OCI-LY1 (cell line): ENCODE measurements around the gene KBTBD2.

Source experiments
- H2AFZ ChIP-seq: fragments of 200-600 bp; sonication (generic), shearing (Covaris generic); 2 replicates; pipeline ENCODE4 v1.6.0; 2014; ENCODE audit warnings: antibody characterized with exemption, mild to moderate bottlenecking, low read length
- H3F3A ChIP-seq: fragments of 200-600 bp; sonication (generic), shearing (Covaris generic); 2 replicates; pipeline ENCODE4 v1.6.0; 2014; ENCODE audit warnings: mild to moderate bottlenecking, antibody characterized with exemption, low read length, moderate library complexity; ENCODE audit not compliant: insufficient read depth
- H3K27ac ChIP-seq: fragments of 200-600 bp; sonication (generic); 2 replicates; pipeline ENCODE4 v1.5.1; 2014; ENCODE audit warnings: low read length, mixed run types, mild to moderate bottlenecking, low read depth; ENCODE audit not compliant: poor library complexity, severe bottlenecking
- H3K27me3 ChIP-seq: fragments of 200-600 bp; sonication (generic); 2 replicates; pipeline ENCODE4 v1.6.0; 2014; ENCODE audit warnings: antibody characterized with exemption, mild to moderate bottlenecking, low read length, moderate library complexity; ENCODE audit not compliant: insufficient read depth
- H3K36me3 ChIP-seq: fragments of 200-600 bp; sonication (generic); 2 replicates; pipeline ENCODE4 v1.6.1; 2014; ENCODE audit warnings: mild to moderate bottlenecking, antibody characterized with exemption, low read length, moderate library complexity, mixed read lengths; ENCODE audit not compliant: insufficient read depth
- H3K4me1 ChIP-seq: fragments of 200-600 bp; sonication (generic); 2 replicates; pipeline ENCODE4 v1.5.1; 2014; ENCODE audit warnings: mild to moderate bottlenecking, low read length, moderate library complexity; ENCODE audit not compliant: insufficient read depth, severe bottlenecking
- H3K4me2 ChIP-seq: fragments of 200-600 bp; sonication (generic), shearing (Covaris generic); 2 replicates; pipeline ENCODE4 v1.6.1; 2014; ENCODE audit warnings: low read length
- H3K4me3 ChIP-seq: fragments of 200-600 bp; sonication (generic); 2 replicates; pipeline ENCODE4 v1.5.1; 2014; ENCODE audit warnings: low read length, low read depth, mild to moderate bottlenecking, mixed read lengths; ENCODE audit not compliant: poor library complexity, severe bottlenecking
- H3K79me2 ChIP-seq: fragments of 200-600 bp; shearing (Covaris generic); 2 replicates; pipeline ENCODE4 v1.6.1; 2016; ENCODE audit warnings: mixed run types, low read length, mixed read lengths; ENCODE audit not compliant: insufficient read depth
- H3K9ac ChIP-seq: fragments of 200-600 bp; sonication (generic), shearing (Covaris generic); 2 replicates; pipeline ENCODE4 v1.6.1; 2014; ENCODE audit warnings: mild to moderate bottlenecking, low read length, mixed read lengths
- H3K9me2 ChIP-seq: fragments of 200-600 bp; sonication (generic), shearing (Covaris generic); 2 replicates; pipeline ENCODE4 v1.6.1; 2014; ENCODE audit warnings: low read depth, mild to moderate bottlenecking, low read length, mixed read lengths
- H3K9me3 ChIP-seq: fragments of 200-600 bp; shearing (Covaris generic); 2 replicates; pipeline ENCODE4 v1.6.1; 2014; ENCODE audit warnings: low read length, mixed read lengths
- H4K20me1 ChIP-seq: fragments of 200-600 bp; sonication (generic), shearing (Covaris generic); 2 replicates; pipeline ENCODE4 v1.6.0; 2016; ENCODE audit warnings: mild to moderate bottlenecking, low read length; ENCODE audit not compliant: insufficient read depth
- CTCF ChIP-seq: fragments of 200-600 bp; sonication (generic), shearing (Covaris generic); IDR thresholded peaks from 2 replicates; pipeline ENCODE4 v1.5.1; 2017; ENCODE audit warnings: mild to moderate bottlenecking, antibody characterized with exemption, low read length, moderate library complexity, mixed read lengths
- EZH2 ChIP-seq: fragments of 200-600 bp; sonication (generic), shearing (Covaris generic); IDR thresholded peaks from 2 replicates; pipeline ENCODE4 v1.8.0; 2017; ENCODE audit warnings: borderline replicate concordance, mixed run types, mild to moderate bottlenecking, antibody characterized with exemption, low read length, moderate library complexity, mixed read lengths

KBTBD2 gene

GRCh38 chr7:32910195-32910594 is 18.6 kb upstream of the KBTBD2 start:
- Histone ChIP-seq H3K9me3 (no peaks in the 10 kb centered on the region), H3K36me3 (no peaks in the 10 kb centered on the region), H3K4me1 (no peaks in the 10 kb centered on the region), H2AFZ (no peak overlapping the region), H3K4me2 (no peak overlapping the region), H3K9ac (no peak overlapping the region), H3K4me3 (no peak overlapping the region), H3F3A (no peaks in the 10 kb centered on the region), H4K20me1 (no peaks in the 10 kb centered on the region), H3K27me3 (0 out of 2 replicates have a peak, but pooled peaks cover 4% of the 10 kb centered on the region), H3K79me2 (no peaks in the 10 kb centered on the region), H3K27ac (no peak overlapping the region), H3K9me2 (no peaks in the 10 kb centered on the region)
- TF ChIP-seq EZH2 (no peak), CTCF (no peak)

DNA sequence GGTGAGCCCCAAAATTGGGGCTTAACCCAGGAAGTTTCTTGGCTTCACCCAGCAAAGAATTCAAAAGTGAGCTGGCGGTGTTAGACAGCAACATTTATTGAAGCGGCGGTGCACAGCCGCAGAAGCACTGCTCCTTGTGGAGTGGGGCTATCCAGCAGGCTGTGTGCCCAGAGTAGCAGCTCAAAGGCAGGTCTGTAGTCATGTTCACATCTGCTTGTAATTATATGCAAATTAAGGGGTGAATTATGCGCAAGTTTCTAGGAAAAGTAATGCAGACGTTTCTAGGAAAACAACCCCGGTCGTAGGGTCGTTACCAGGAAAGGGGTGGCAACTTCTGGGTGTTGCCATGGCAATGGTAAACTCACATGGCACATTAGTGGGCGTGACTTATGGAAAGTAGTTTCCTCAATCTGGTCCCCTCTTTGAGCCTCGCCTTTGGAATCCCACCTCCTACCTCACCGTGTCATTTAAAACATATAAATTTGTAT is 13.7 kb upstream of the KBTBD2 start:
- no peak overlapping the region for H2AFZ ChIP-seq

DNA sequence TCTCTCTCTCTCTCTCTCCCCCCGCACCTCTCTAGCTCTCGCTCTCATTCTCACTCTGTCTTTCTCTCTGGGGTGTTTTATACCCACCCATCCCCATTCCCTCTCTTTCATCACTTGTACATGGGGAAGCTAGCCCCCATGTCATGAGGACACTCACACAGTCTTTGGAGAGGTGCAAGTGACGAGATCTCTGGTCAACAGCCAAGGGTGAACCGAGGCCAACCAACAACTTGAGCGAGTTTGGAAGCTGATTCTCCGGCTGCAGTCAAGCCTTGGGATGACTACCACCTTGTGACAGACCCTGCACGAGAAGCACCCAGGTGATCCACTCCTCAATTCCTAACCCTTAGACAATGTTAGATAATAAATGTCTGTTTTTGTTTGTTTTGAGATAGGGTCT is 10.1 kb upstream of the KBTBD2 start:
- H3K4me1 ChIP-seq: no peaks in the 10 kb centered on the region
- no peaks in the 10 kb centered on the region for H3K9me3 ChIP-seq
- H3K9ac ChIP-seq: no peak overlapping the region
- no peaks in the 10 kb centered on the region; the same call in 1 of the 2 replicates for H3K27me3 ChIP-seq
- no peaks in the 10 kb centered on the region for H3F3A ChIP-seq
- no peak overlapping the region for H3K4me3 ChIP-seq
- no peaks in the 10 kb centered on the region for H3K9me2 ChIP-seq
- TF ChIP-seq CTCF (no peak), EZH2 (no peak)
- no peak overlapping the region for H3K27ac ChIP-seq
- no peaks in the 10 kb centered on the region for H4K20me1 ChIP-seq
- no peaks in the 10 kb centered on the region for H3K36me3 ChIP-seq
- no peak overlapping the region for H2AFZ ChIP-seq
- no peak overlapping the region for H3K4me2 ChIP-seq
- no peaks in the 10 kb centered on the region for H3K79me2 ChIP-seq

More for the DNA sequence above, 13.7 kb upstream of the KBTBD2 start:
- Histone ChIP-seq H3K9me3 (no peaks in the 10 kb centered on the region), H3K36me3 (no peaks in the 10 kb centered on the region), H3K9me2 (no peaks in the 10 kb centered on the region), H3K27me3 (0 out of 2 replicates have a peak, but pooled peaks cover 3% of the 10 kb centered on the region), H3K79me2 (no peaks in the 10 kb centered on the region), H3K4me2 (no peak overlapping the region), H4K20me1 (no peaks in the 10 kb centered on the region), H3K4me1 (no peaks in the 10 kb centered on the region), H3K27ac (no peak overlapping the region), H3K4me3 (no peak overlapping the region), H3K9ac (no peak overlapping the region), H3F3A (no peaks in the 10 kb centered on the region)
- TF ChIP-seq CTCF: no peak
- no peak for TF ChIP-seq EZH2
